ENCODE measurements around the gene PAX2.

DNA sequence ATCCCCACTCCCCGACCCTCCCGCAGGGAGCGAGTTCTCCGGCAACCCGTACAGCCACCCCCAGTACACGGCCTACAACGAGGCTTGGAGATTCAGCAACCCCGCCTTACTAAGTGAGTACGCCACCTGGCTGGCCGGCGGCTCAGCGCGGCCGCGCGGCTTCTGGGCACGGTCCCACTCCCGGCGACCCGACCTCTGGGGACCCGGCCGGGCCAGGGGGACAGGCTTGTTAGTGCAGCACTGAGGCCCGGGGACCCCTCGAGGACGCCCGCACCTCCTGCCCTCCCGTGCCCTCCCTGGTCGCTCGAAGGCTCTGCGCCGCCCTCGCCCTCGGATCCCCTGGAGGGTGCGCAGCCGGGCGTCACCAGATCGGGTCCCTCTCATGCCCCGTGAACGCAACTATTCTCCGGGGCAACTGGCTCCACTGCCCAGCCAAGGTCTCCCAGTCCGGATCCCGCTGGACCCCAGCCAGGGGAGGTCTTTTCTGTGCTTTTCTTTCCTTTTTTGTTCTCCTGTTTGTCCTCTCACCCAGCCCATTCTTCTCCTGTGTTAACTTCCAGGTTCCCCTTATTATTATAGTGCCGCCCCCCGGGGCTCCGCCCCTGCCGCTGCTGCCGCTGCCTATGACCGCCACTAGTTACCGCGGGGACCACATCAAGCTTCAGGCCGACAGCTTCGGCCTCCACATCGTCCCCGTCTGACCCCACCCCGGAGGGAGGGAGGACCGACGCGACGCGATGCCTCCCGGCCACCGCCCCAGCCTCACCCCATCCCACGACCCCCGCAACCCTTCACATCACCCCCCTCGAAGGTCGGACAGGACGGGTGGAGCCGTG, 81.8 kb downstream of the PAX2 start:
- TF ChIP-seq CTCF (IDR thresholded peaks at IDR 0.05; ENCODE audit: insufficient read depth, low read length): no peak
- TF ChIP-seq GABPA (IDR thresholded peaks at IDR 0.05; ENCODE audit: low read depth): no peak
- no peak for TF ChIP-seq POLR2AphosphoS5 (IDR thresholded peaks at IDR 0.05; ENCODE audit: low read depth)
- no peak for TF ChIP-seq REST (IDR thresholded peaks at IDR 0.05; ENCODE audit: insufficient replicate concordance, low read depth)
